B cell (primary cell): Measurements from ENCODE around the gene LTB. TPM values are rescaled to one million over a fixed set of nuclear protein-coding genes. Genes with fewer than 3 reads are reported as not detected.

Experiments used
- ATAC-seq: fragments of 200-7000 bp; cut with Tn5 transposase; one replicate; pipeline ENCODE4 v1.10.0; 2021; ENCODE audit warnings: low read depth, mild to moderate bottlenecking, moderate number of reproducible peaks, moderate library complexity
- CTCF ChIA-PET: fragments of 350-600 bp; sonication (Branson Sonifier 250); formaldehyde crosslinking; loops from one replicate; lab custom pipeline; 2021; ENCODE audit warnings: antibody characterized with exemption, inconsistent platforms; lab: Charles Lee
- POLR2A ChIA-PET: fragments of 350-600 bp; sonication (Branson Sonifier 250); formaldehyde crosslinking; loops from one replicate; lab custom pipeline; 2021; ENCODE audit warnings: antibody characterized with exemption; lab: Charles Lee
- DNase-seq: peaks from one replicate; pipeline ENCODE4 v3.0.0; 2013
- H2AFZ ChIP-seq: 2 replicates; pipeline ENCODE4 v1.6.1; 2012; ENCODE audit warnings: mild to moderate bottlenecking, low read depth, low read length; ENCODE audit not compliant: insufficient read depth, poor library complexity, severe bottlenecking
- H3K27ac ChIP-seq, 2 donors: 1 replicate in 1 of 2; 2 replicates in 1 of 2; pipeline ENCODE4 v1.5.1; 2012 to 2013; ENCODE audit warnings: low read length in 2 of 2, mild to moderate bottlenecking in 2 of 2, moderate library complexity in 1 of 2
- H3K27me3 ChIP-seq, 4 experiments: fragments of 200-600 bp in 1 of 4; sonication (generic) in 1 of 4; replicated peaks in 1 of 4; 1 replicate in 2 of 4; 2 replicates in 2 of 4; pipeline versions ENCODE4 v1.6.1 to v1.7.0; 2013 to 2016; ENCODE audit warnings: low read length in 3 of 4, mild to moderate bottlenecking in 2 of 4, mixed read lengths in 1 of 4, moderate library complexity in 1 of 4; ENCODE audit not compliant: insufficient read depth in 4 of 4, control insufficient read depth in 3 of 4; ENCODE audit errors: control extremely low read depth in 1 of 4
- H3K36me3 ChIP-seq, 2 experiments: replicated peaks in 1 of 2; 1 replicate in 1 of 2; 2 replicates in 1 of 2; pipeline versions ENCODE4 v1.6.1 to v1.7.1; 2013; ENCODE audit warnings: low read length in 1 of 2; ENCODE audit not compliant: insufficient read depth in 2 of 2, control insufficient read depth in 1 of 2; ENCODE audit errors: control extremely low read depth in 1 of 2, extremely low read depth in 1 of 2
- H3K4me1 ChIP-seq, 2 donors: fragments of 200-600 bp in 1 of 2; sonication (generic) in 1 of 2; 1 replicate in 1 of 2; 2 replicates in 1 of 2; pipeline versions ENCODE4 v1.5.1 to v1.6.1; 2013 to 2017; ENCODE audit warnings: low read length in 2 of 2; ENCODE audit not compliant: control insufficient read depth in 2 of 2, insufficient read depth in 2 of 2
- H3K4me2 ChIP-seq: replicated peaks from 2 replicates; pipeline ENCODE3; 2012; ENCODE audit warnings: mild to moderate bottlenecking, low read depth, low read length; ENCODE audit not compliant: poor library complexity, severe bottlenecking
- H3K4me3 ChIP-seq, 5 experiments: fragments of 200-600 bp in 1 of 5; sonication (generic) in 1 of 5; 1 replicate in 3 of 5; 2 replicates in 2 of 5; pipeline versions ENCODE4 v1.5.1 to v1.7.0; 2011 to 2016; ENCODE audit warnings: low read length in 4 of 5, mild to moderate bottlenecking in 4 of 5, low read depth in 2 of 5, control low read depth in 1 of 5, moderate library complexity in 1 of 5; ENCODE audit not compliant: insufficient read depth in 1 of 5; ENCODE audit errors: control extremely low read depth in 1 of 5, extremely low read depth in 1 of 5
- H3K79me2 ChIP-seq: fragments of 200-600 bp; sonication (generic); one replicate; pipeline ENCODE4 v1.6.0; 2016; ENCODE audit warnings: low read length; ENCODE audit not compliant: control insufficient read depth, insufficient read depth
- H3K9ac ChIP-seq: fragments of 200-600 bp; sonication (generic); 2 replicates; pipeline ENCODE4 v1.6.1; 2017; ENCODE audit warnings: mild to moderate bottlenecking, low read length, moderate library complexity
- H3K9me3 ChIP-seq, 3 donors: one replicate each; pipeline versions ENCODE4 v1.6.1 to v1.7.1; 2013; ENCODE audit warnings: low read length in 2 of 3; ENCODE audit not compliant: control insufficient read depth in 2 of 3, insufficient read depth in 1 of 3; ENCODE audit errors: control extremely low read depth in 1 of 3
- H4K20me1 ChIP-seq: 2 replicates; pipeline ENCODE4 v1.6.0; 2012; ENCODE audit warnings: mild to moderate bottlenecking, low read length; ENCODE audit not compliant: insufficient read depth, control insufficient read depth, poor library complexity, severe bottlenecking
- H3K27ac Mint-ChIP-seq: one replicate; pipeline ENCODE4 v1.8.0; 2021; ENCODE audit warnings: mixed read lengths
- H3K27me3 Mint-ChIP-seq: one replicate; pipeline ENCODE4 v1.8.0; 2021; ENCODE audit warnings: mixed read lengths
- H3K4me1 Mint-ChIP-seq: one replicate; pipeline ENCODE4 v1.8.0; 2021; ENCODE audit warnings: mixed read lengths
- H3K4me3 Mint-ChIP-seq: one replicate; pipeline ENCODE4 v1.8.0; 2021; ENCODE audit warnings: mixed read lengths
- H3K9me3 Mint-ChIP-seq: one replicate; pipeline ENCODE4 v1.8.0; 2022; ENCODE audit warnings: mixed read lengths; ENCODE audit not compliant: insufficient read depth
- EZH2 ChIP-seq: IDR thresholded peaks from 2 replicates; pipeline ENCODE4 v1.6.1; 2012; ENCODE audit warnings: borderline replicate concordance, low read depth, mild to moderate bottlenecking, moderate library complexity, low read length; ENCODE audit not compliant: insufficient read depth, poor library complexity, severe bottlenecking
- WGBS: methylation state at CpG from one replicate; pipeline ENCODE4 v1.1.5; 2013; ENCODE audit warnings: missing lambda C conversion rate; ENCODE audit not compliant: insufficient coverage; 5-methylcytosine and 5-hydroxymethylcytosine counted together
- intact Hi-C: fragments of 100-400 bp; cut with micrococcal nuclease; formaldehyde crosslinking; loops from one replicate; pipeline ENCODE4 v1.10.0; 2022
- polyA plus RNA-seq: library from polyadenylated mRNA; depleted of rRNA; stranded (reverse); fragments of >200 nt; gene quantifications from 2 replicates; pipeline ENCODE4 v1.2.3, GENCODE V29; 2012
- total RNA-seq, 2 donors: library from RNA; stranded (reverse); fragments of 120-200 nt in 1 of 2; gene quantifications; 1 replicate in 1 of 2; 2 replicates in 1 of 2; pipeline versions ENCODE4 v1.2.3 to v1.2.4, GENCODE V29; 2013 to 2022
- TF ChIP-seq, protein P1 (sequence below): fragments of 200-600 bp; IDR thresholded peaks from one replicate; pipeline ENCODE4 v1.8.0; 2022; ENCODE audit warnings: antibody characterized with exemption, mild to moderate bottlenecking

The LTB gene
- total and polyA plus RNA-seq, 2 donors (not counting 1 experiment from before 2014, with no cell fraction given): 488 to 938 TPM

GRCh38 chr6:31577579-31577966 is 4.7 kb downstream of the LTB start:
- H4K20me1 ChIP-seq: peaks cover 33% of the 10 kb centered on the region
- H3K4me3 Mint-ChIP-seq: peak overlapping the region; percentile 89
- no peaks in the 10 kb centered on the region for H3K9me3 ChIP-seq
- H3K36me3 ChIP-seq: peaks cover 2 to 43% of the 10 kb centered on the region in 2 experiments
- peaks cover 85% of the 10 kb centered on the region for H3K4me1 Mint-ChIP-seq
- DNase-seq: no peak
- H3K27me3 ChIP-seq: no peaks in the 10 kb centered on the region
- peak overlapping the region; percentile 7 to 89 for H3K27ac ChIP-seq
- intact Hi-C loops: no loop called here
- ChIA-PET POLR2A (interaction anchor here (0.5 to 42.6 kb wide), 6 partner anchors 7 to 1050 kb away, joined by 3 to 1450 read pairs (median 10); partner anchors contain the start of genes ATP6V1G2, LST1, LTA and LTB), CTCF (interaction anchor here (1.1 to 35.3 kb wide), 4 partner anchors 18 to 253 kb away, joined by 3 to 2241 read pairs (median 559); partner anchors contain the start of genes ATP6V1G2, LST1, LTA and NCR3)
- peak overlapping the region in 2 of 5 experiments; percentile 74 to 85 for H3K4me3 ChIP-seq
- peaks cover 66 to 83% of the 10 kb centered on the region in 2 donors for H3K4me1 ChIP-seq
- H3K9me3 Mint-ChIP-seq: no peaks in the 10 kb centered on the region
- no peaks in the 10 kb centered on the region for H3K27me3 Mint-ChIP-seq
- WGBS: 88% methylated on average over 1 of the region's 3 CpGs
- no peak for ATAC-seq
- peak overlapping the region; percentile 74 for H3K9ac ChIP-seq
- TF ChIP-seq EZH2: no peak
- TF ChIP-seq, protein P1, sequence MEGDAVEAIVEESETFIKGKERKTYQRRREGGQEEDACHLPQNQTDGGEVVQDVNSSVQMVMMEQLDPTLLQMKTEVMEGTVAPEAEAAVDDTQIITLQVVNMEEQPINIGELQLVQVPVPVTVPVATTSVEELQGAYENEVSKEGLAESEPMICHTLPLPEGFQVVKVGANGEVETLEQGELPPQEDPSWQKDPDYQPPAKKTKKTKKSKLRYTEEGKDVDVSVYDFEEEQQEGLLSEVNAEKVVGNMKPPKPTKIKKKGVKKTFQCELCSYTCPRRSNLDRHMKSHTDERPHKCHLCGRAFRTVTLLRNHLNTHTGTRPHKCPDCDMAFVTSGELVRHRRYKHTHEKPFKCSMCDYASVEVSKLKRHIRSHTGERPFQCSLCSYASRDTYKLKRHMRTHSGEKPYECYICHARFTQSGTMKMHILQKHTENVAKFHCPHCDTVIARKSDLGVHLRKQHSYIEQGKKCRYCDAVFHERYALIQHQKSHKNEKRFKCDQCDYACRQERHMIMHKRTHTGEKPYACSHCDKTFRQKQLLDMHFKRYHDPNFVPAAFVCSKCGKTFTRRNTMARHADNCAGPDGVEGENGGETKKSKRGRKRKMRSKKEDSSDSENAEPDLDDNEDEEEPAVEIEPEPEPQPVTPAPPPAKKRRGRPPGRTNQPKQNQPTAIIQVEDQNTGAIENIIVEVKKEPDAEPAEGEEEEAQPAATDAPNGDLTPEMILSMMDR: no peak
- H3K27ac Mint-ChIP-seq: peak overlapping the region; percentile 93
- H3K4me2 ChIP-seq: peak overlapping the region; percentile 88
- H2AFZ ChIP-seq: no peak overlapping the region
- peaks cover 93% of the 10 kb centered on the region for H3K79me2 ChIP-seq
